D721Med (cell line): ENCODE data around the gene NKD1.

Source experiments
- DNase-seq: peaks from one replicate; pipeline ENCODE4 v3.0.0; 2011; ENCODE audit warnings: low spot score; ENCODE audit not compliant: insufficient read length
- FAIRE-seq: peaks from 2 replicates; lab custom pipeline; 2011; peaks lifted over from hg19 to GRCh38; lab: Jason Lieb, UNC
- TF ChIP-seq, protein P1 (sequence below): IDR thresholded peaks from 2 replicates; pipeline ENCODE4 v1.5.1; 2012; ENCODE audit warnings: mild to moderate bottlenecking, control low read depth; ENCODE audit not compliant: insufficient read depth; ENCODE audit errors: missing control alignments

Gene NKD1

GRCh38 chr16:50610331-50611262 lies 62.4 kb downstream of the NKD1 start:
- DNase-seq (peak; percentile 66), FAIRE-seq (no peak)
- TF ChIP-seq, protein P1, sequence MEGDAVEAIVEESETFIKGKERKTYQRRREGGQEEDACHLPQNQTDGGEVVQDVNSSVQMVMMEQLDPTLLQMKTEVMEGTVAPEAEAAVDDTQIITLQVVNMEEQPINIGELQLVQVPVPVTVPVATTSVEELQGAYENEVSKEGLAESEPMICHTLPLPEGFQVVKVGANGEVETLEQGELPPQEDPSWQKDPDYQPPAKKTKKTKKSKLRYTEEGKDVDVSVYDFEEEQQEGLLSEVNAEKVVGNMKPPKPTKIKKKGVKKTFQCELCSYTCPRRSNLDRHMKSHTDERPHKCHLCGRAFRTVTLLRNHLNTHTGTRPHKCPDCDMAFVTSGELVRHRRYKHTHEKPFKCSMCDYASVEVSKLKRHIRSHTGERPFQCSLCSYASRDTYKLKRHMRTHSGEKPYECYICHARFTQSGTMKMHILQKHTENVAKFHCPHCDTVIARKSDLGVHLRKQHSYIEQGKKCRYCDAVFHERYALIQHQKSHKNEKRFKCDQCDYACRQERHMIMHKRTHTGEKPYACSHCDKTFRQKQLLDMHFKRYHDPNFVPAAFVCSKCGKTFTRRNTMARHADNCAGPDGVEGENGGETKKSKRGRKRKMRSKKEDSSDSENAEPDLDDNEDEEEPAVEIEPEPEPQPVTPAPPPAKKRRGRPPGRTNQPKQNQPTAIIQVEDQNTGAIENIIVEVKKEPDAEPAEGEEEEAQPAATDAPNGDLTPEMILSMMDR: no peak

DNA sequence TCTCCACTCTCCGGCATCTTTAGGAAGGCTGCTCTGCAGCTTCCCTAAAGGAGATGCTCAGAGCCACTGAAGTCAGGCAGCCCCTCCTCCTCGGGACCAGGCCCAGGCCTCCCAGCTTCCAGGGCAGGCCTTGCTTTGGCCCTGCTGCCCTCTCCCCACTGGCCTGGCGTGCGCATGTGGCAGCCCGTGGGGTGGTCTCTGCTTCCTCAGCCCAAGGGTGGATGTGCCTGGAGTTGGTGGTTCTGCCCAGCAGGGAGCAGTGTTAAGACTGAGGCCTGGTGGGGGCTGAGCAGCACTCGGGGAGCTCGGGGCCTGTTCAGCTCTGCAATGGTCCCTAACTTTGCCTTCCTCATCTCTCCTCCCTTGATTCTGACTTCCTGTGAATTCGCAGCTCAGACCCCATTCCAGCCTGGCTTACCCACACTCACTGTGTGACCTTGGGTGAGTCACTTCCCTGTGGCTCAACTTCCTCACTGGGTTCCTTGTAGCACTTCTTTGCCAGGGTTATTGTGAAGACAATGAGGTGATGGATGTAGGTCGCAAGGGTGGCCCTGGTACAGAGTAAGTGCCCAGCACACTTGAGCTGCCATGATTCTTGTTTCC lies 63.2 kb downstream of the NKD1 start:
- TF ChIP-seq, protein P1: no peak
- FAIRE-seq: no peak
- DNase-seq: no peak

- DNase-seq (no peak), FAIRE-seq (no peak)
- TF ChIP-seq, protein P1: no peak
Measured at GRCh38 chr16:50611995-50612848, 64.0 kb downstream of the NKD1 start.

DNA sequence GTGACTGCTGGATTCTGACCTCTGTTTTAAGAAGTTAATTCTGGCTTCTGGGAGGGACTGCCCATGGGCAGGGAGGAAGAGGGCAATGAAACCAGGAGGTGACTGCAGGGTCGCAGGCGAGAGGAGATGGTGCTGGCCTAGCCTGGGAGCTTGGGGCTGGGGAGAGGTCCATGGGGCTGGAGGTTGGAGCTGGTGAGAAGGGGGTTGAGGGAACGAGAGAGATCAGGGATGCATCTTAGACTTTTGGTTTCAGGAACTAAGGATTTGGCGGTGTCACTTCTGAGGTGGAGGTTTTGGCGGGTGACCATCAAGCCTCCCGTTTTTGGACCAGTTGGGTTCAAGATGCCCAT lies 64.6 kb downstream of the NKD1 start:
- no peak for FAIRE-seq
- no peak for DNase-seq
- TF ChIP-seq, protein P1: no peak

GRCh38 chr16:50613281-50613963 lies 65.2 kb downstream of the NKD1 start:
- FAIRE-seq (no peak), DNase-seq (no peak)
- TF ChIP-seq, protein P1: no peak

DNA sequence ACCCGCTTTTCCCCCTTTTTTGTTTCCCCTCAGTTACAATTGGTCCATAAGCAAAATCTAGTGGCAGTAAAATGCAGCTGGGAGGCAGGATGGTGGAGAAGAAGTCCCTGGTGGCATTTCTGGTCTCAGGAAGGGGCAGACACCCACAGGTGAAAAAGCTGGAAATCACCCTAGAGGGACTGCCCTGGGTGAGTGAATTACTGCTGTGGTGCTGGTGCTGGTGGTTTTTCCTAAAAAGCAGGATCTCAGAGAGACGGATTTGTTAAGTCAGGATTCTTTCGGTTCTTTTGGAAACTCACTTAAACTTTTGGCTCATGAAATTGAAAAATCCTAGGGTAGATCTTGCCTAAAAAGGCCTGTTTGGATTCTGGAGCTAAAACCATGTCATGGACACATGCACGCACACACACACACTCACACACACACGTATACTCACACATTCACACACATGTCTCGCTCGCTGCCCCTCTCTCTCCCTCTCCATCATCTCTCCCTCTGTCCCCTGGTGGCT lies 65.8 kb downstream of the NKD1 start:
- TF ChIP-seq, protein P1: no peak

More for the DNA sequence above, 65.8 kb downstream of the NKD1 start:
- FAIRE-seq: no peak
- DNase-seq: no peak
